ENCODE data around the gene PCBD1.
"Not testable (repeated sequence)": the region's sequence is repeated elsewhere in the genome, so short reads cannot be mapped to it uniquely, and the experiment has no call there.

The PCBD1 gene

GRCh38 chr10:70887804-70888800 lies at the start of gene PCBD1:
PCBD1 (minus strand) TSS chr10:70888565; CDS start chr10:70888533, 32 bp downstream.
- DNase-seq: peak; percentile 79 to 95 (median 85)

- peak in 2 of 3 donors; percentile 19 to 20 for DNase-seq
Observed at GRCh38 chr10:70937661-70938060, 49.3 kb upstream of the PCBD1 start.

- no peak for DNase-seq
Observed at GRCh38 chr10:70936111-70936510, 47.7 kb upstream of the PCBD1 start.

- no peak for DNase-seq
Observed at GRCh38 chr10:70935631-70936030, 47.3 kb upstream of the PCBD1 start.

- DNase-seq: no peak
Observed at GRCh38 chr10:70935125-70935625, 46.8 kb upstream of the PCBD1 start.

- no peak for DNase-seq
Observed at GRCh38 chr10:70934701-70935100, 46.3 kb upstream of the PCBD1 start.

- DNase-seq: no peak
Observed at GRCh38 chr10:70932392-70933196, 44.2 kb upstream of the PCBD1 start.

- no peak for DNase-seq
Observed at GRCh38 chr10:70931168-70931815, 42.9 kb upstream of the PCBD1 start.

- DNase-seq: no peak
Observed at GRCh38 chr10:70930263-70931000, 42.1 kb upstream of the PCBD1 start.

GRCh38 chr10:70928140-70928539 lies 39.8 kb upstream of the PCBD1 start:
- peak in 1 of 3 donors; percentile 8 for DNase-seq

- peak; percentile 30 to 37 (median 34) for DNase-seq
Observed at GRCh38 chr10:70927189-70927943, 39.0 kb upstream of the PCBD1 start.

- no peak for DNase-seq
Observed at GRCh38 chr10:70926226-70927000, 38.0 kb upstream of the PCBD1 start.

GRCh38 chr10:70925377-70926225 lies 37.2 kb upstream of the PCBD1 start:
- peak; percentile 55 to 82 (median 64) for DNase-seq

- no peak for DNase-seq
Observed at GRCh38 chr10:70923696-70924095, 35.3 kb upstream of the PCBD1 start.

- DNase-seq: no peak
Observed at GRCh38 chr10:70921285-70921684, 32.9 kb upstream of the PCBD1 start.

GRCh38 chr10:70920519-70920918 lies 32.2 kb upstream of the PCBD1 start:
- DNase-seq: no peak

GRCh38 chr10:70919906-70920305 lies 31.5 kb upstream of the PCBD1 start:
- not testable (repeated sequence) for DNase-seq

- no peak for DNase-seq
Observed at GRCh38 chr10:70918851-70919530, 30.6 kb upstream of the PCBD1 start.

GRCh38 chr10:70917635-70918034 lies 29.3 kb upstream of the PCBD1 start:
- no peak for DNase-seq
